ENCODE results near the gene LCP2. TPM values are rescaled to one million over a fixed set of nuclear protein-coding genes. Genes with fewer than 3 reads are reported as not detected.
A peak's percentile ranks its signal among the peaks of the same experiment; 100 is the strongest.

LCP2 gene
- total RNA-seq, 2 experiments from 2014 or later: 154 to 155 TPM

DNA sequence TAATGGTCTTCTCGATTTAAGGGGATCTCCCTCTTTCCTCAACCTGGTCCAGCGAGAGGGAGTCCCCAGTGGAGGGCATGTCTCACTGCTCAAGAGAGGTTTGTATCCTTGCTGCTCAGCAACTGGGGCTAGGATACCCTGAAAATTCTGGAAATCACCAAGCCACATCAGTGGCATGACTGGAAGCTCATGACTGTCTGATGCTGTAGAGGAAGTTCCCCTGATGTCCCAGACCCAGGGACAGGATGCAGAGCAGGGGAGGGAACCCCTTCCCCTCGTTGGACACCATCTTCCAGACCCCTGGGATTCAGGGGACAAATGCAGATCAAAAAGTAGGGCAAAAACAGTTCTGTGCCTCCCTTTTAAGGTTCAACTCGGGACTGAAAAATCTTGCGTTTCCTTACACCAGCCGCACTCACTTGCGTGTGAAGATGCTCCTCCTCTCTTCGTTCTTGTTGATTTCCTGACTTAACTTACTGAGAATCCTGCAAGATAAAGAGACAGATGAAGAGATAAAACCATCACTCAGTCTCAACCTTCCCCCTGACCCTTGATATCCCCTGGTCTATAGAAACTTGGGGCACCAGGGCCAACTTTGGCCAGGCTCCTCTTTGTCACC, 22.1 kb downstream of the LCP2 start:
- CTCF ChIA-PET: interaction anchor here (1.4 to 5.9 kb wide), 15 partner anchors 7 to 146 kb away, joined by 4 to 73 read pairs (median 12); no protein-coding TSS in a partner anchor
- H3K36me3 Mint-ChIP-seq (ENCODE audit: low read depth): peaks cover 85% of the 10 kb centered on the region
- H3K9me3 Mint-ChIP-seq: no peaks in the 10 kb centered on the region
- intact Hi-C loops (cut with DNase I, micrococcal nuclease): loop anchor here (1.0 to 2.0 kb wide), 3 partner anchors 8 to 56 kb away; no protein-coding TSS in a partner anchor
- POLR2A ChIA-PET: interaction anchor here (1.0 to 10.5 kb wide), 9 partner anchors 7 to 57 kb away, joined by 3 to 426 read pairs (median 20); partner anchors contain the start of gene LCP2
- H3K27me3 ChIP-seq (ENCODE audit: control insufficient read depth in 1 of 2, insufficient read depth in 2 of 2, low read length in 2 of 2): no peaks in the 10 kb centered on the region
- H3K9me3 ChIP-seq (ENCODE audit: control insufficient read depth in 1 of 2, insufficient read depth in 1 of 2, low read length in 2 of 2): no peaks in the 10 kb centered on the region
- H3K4me1 ChIP-seq (ENCODE audit: insufficient read depth, low read length): peaks cover 97% of the 10 kb centered on the region
- H3K27ac Mint-ChIP-seq: peak overlapping the region; percentile 96
- peak overlapping the region; percentile 70 for H3K4me3 Mint-ChIP-seq
- peak overlapping the region; percentile 24 for H3K4me3 ChIP-seq (ENCODE audit: low read length)
- no peaks in the 10 kb centered on the region for H3K27me3 Mint-ChIP-seq
- DNase-seq (peak in 7 of 14 experiments; percentile 14 to 92 (median 58)), ATAC-seq (ENCODE audit: poor library complexity) (peak; percentile 21)
- peaks cover 79% of the 10 kb centered on the region for H3K36me3 ChIP-seq (ENCODE audit: insufficient read depth, low read length)
- H3K4me1 Mint-ChIP-seq (ENCODE audit: low read depth): peaks cover 97% of the 10 kb centered on the region
- peak overlapping the region; percentile 90 to 97 for H3K27ac ChIP-seq (ENCODE audit: low read depth in 1 of 2, low read length in 2 of 2)
- no peak for TF ChIP-seq CTCF (IDR thresholded peaks at IDR 0.05)

- DNase-seq: peak; percentile 44 to 85 (median 64)
- Histone ChIP-seq H3K4me3 (ENCODE audit: low read length) (no peak overlapping the region), H3K9me3 (ENCODE audit: control insufficient read depth in 1 of 2, insufficient read depth in 1 of 2, low read length in 2 of 2) (no peaks in the 10 kb centered on the region), H3K27ac (ENCODE audit: low read depth in 1 of 2, low read length in 2 of 2) (peak overlapping the region; percentile 90 to 97), H3K36me3 (ENCODE audit: insufficient read depth, low read length) (peaks cover 83% of the 10 kb centered on the region), H3K27me3 (ENCODE audit: control insufficient read depth in 1 of 2, insufficient read depth in 2 of 2, low read length in 2 of 2) (no peaks in the 10 kb centered on the region), H3K4me1 (ENCODE audit: insufficient read depth, low read length) (peaks cover 96% of the 10 kb centered on the region)
- Mint-ChIP-seq H3K27me3 (no peaks in the 10 kb centered on the region), H3K4me1 (ENCODE audit: low read depth) (peaks cover 97% of the 10 kb centered on the region), H3K36me3 (ENCODE audit: low read depth) (peaks cover 85% of the 10 kb centered on the region), H3K9me3 (no peaks in the 10 kb centered on the region), H3K27ac (peak overlapping the region; percentile 96), H3K4me3 (peak overlapping the region; percentile 87)
- intact Hi-C loops (cut with DNase I, micrococcal nuclease): loop anchor here (1.0 to 2.0 kb wide), 4 partner anchors 15 to 146 kb away; no protein-coding TSS in a partner anchor
- CTCF ChIA-PET: interaction anchor here (0.6 to 5.9 kb wide), 27 partner anchors 8 to 147 kb away, joined by 3 to 73 read pairs (median 6); partner anchors contain the start of gene LCP2
- POLR2A ChIA-PET: interaction anchor here (0.8 to 10.5 kb wide), 15 partner anchors 8 to 142 kb away, joined by 3 to 426 read pairs (median 9); partner anchors contain the start of gene LCP2
- peak; percentile 44 for ATAC-seq (ENCODE audit: poor library complexity)
- peak; percentile 55 for TF ChIP-seq CTCF (IDR thresholded peaks at IDR 0.05)
Measured at GRCh38 chr5:170273968-170274710, 23.4 kb downstream of the LCP2 start.

DNA sequence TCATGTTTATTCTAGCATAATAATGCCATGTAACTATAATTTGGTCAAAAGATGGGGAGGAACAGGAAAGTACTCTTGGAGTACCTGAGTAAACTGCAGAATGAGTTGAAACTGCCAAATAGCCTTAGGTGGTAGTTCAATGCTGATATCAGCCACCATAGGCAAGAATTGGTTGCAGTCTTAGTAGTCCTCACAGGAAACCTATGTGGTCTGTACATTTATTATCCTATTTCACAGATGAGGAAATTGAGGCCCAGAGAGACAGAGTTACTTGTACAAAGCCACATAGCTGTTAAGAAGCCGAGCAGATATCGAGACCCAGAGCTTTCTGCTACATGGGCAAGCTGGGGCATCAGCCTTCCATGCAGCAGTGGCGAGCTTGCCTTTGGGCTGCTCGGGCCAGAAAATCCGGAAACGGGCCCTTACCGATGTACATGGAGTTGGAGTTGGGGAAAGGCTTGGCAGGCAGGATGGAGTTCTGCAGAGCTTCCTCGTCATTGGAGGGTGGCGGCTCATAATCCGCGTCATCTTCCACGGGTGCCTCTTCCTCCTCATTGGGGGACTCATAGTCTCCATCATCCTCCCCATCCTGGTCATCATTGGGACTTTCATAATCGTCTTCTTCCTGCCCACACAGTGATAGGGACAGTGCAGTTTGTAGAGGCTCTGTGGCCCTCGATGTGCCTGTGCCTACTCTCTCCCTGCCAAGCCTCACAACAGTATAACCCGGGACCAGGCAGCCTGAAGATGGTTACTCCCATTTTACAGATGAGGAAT, 27.1 kb downstream of the LCP2 start:
- no peak for ATAC-seq (ENCODE audit: poor library complexity)
- H3K27me3 Mint-ChIP-seq: no peaks in the 10 kb centered on the region
- H3K4me3 ChIP-seq (ENCODE audit: low read length): no peak overlapping the region
- no peaks in the 10 kb centered on the region for H3K9me3 ChIP-seq (ENCODE audit: control insufficient read depth in 1 of 2, insufficient read depth in 1 of 2, low read length in 2 of 2)
- H3K36me3 Mint-ChIP-seq (ENCODE audit: low read depth): peaks cover 100% of the 10 kb centered on the region
- ChIA-PET POLR2A (interaction anchor here (1.0 to 10.5 kb wide), 5 partner anchors 9 to 62 kb away, joined by 4 to 426 read pairs (median 57); partner anchors contain the start of gene LCP2), CTCF (no interaction called here)
- peak overlapping the region; percentile 47 to 82 for H3K27ac ChIP-seq (ENCODE audit: low read depth in 1 of 2, low read length in 2 of 2)
- peak in 2 of 14 experiments; percentile 56 to 70 for DNase-seq
- H3K4me1 ChIP-seq (ENCODE audit: insufficient read depth, low read length): peaks cover 96% of the 10 kb centered on the region
- no peak for TF ChIP-seq CTCF (IDR thresholded peaks at IDR 0.05)
- H3K27ac Mint-ChIP-seq: peak overlapping the region; percentile 96
- no peaks in the 10 kb centered on the region for H3K27me3 ChIP-seq (ENCODE audit: control insufficient read depth in 1 of 2, insufficient read depth in 2 of 2, low read length in 2 of 2)
- peaks cover 98% of the 10 kb centered on the region for H3K4me1 Mint-ChIP-seq (ENCODE audit: low read depth)
- peaks cover 95% of the 10 kb centered on the region for H3K36me3 ChIP-seq (ENCODE audit: insufficient read depth, low read length)
- no peaks in the 10 kb centered on the region for H3K9me3 Mint-ChIP-seq
- intact Hi-C loops (cut with DNase I, micrococcal nuclease): no loop called here
- H3K4me3 Mint-ChIP-seq: no peak overlapping the region
